HCT116 (cell line): ENCODE results near the gene GLT8D2. TPM values are rescaled to one million over a fixed set of nuclear protein-coding genes. Genes with fewer than 3 reads are reported as not detected.

ENCODE experiments used
- ATAC-seq: fragments of 200-7000 bp; cut with Tn5 transposase; 2 replicates; pipeline ENCODE4 v1.9.1; 2020; ENCODE audit warnings: mild to moderate bottlenecking, moderate library complexity
- BruUV-seq: library from RNA; stranded (reverse); fragments of 400-500 nt; replicated peaks from 2 replicates; lab custom pipeline; 2021; lab: Mats Ljungman, UMichigan
- CTCF ChIA-PET: fragments of 300-600 bp; sonication (Branson Sonifier 250); formaldehyde crosslinking; loops from one replicate; lab custom pipeline; 2021; ENCODE audit warnings: antibody characterized with exemption; lab: Charles Lee
- POLR2A ChIA-PET: fragments of 300-600, 350-600 bp; sonication (Branson Sonifier 250); formaldehyde crosslinking; loops from one replicate; lab custom pipeline; 2021; ENCODE audit warnings: antibody characterized with exemption; lab: Charles Lee
- RAD21 ChIA-PET, 2 experiments: fragments of 300-600 bp; sonication (Branson Sonifier 250); formaldehyde crosslinking; loops; one replicate each; lab custom pipeline; 2023; ENCODE audit warnings: low total read pairs in 2 of 2; ENCODE audit not compliant: uncharacterized antibody in 2 of 2, unreplicated experiment in 2 of 2, low non-redundant PET in 1 of 2; lab: Charles Lee
- DNase-seq: peaks from one replicate; pipeline ENCODE4 v3.0.0-alpha.2; 2010; ENCODE audit warnings: low read depth, low spot score
- H2AFZ ChIP-seq: fragments of 200-600 bp; shearing (Covaris generic), sonication (generic); 2 replicates; pipeline ENCODE4 v1.6.1; 2017; ENCODE audit warnings: low read depth, mixed run types, mixed read lengths, antibody characterized with exemption, low read length; ENCODE audit not compliant: poor library complexity, severe bottlenecking
- H3K27ac ChIP-seq: 2 replicates; pipeline ENCODE4 v1.5.1; 2012; ENCODE audit warnings: low read depth, low read length
- H3K27me3 ChIP-seq: fragments of 200-600 bp; sonication (generic); 2 replicates; pipeline ENCODE4 v1.6.1; 2016; ENCODE audit warnings: mixed run types, low read length, mixed read lengths; ENCODE audit not compliant: insufficient read depth
- H3K36me3 ChIP-seq, 2 experiments: fragments of 200-500 bp in 1 of 2; fragments of 200-600 bp in 1 of 2; sonication (Bioruptor generic) in 1 of 2; sonication (generic) in 1 of 2; 2 replicates each; pipeline versions ENCODE4 v1.5.1 to v1.6.1; 2014 to 2016; ENCODE audit warnings: low read length in 2 of 2, inconsistent platforms in 1 of 2, mixed read lengths in 1 of 2, mixed run types in 1 of 2; ENCODE audit not compliant: insufficient read depth in 2 of 2, control insufficient read depth in 1 of 2
- H3K4me1 ChIP-seq, 2 experiments: fragments of 200-600 bp in 1 of 2; sonication (generic) in 1 of 2; 2 replicates each; pipeline versions ENCODE4 v1.5.1 to v1.6.1; 2012 to 2017; ENCODE audit warnings: low read length in 2 of 2, inconsistent platforms in 1 of 2, mild to moderate bottlenecking in 1 of 2, mixed read lengths in 1 of 2, mixed run types in 1 of 2, moderate library complexity in 1 of 2; ENCODE audit not compliant: insufficient read depth in 2 of 2, control insufficient read depth in 1 of 2
- H3K4me2 ChIP-seq: fragments of 200-600 bp; sonication (generic); 2 replicates; pipeline ENCODE4 v1.6.1; 2017; ENCODE audit warnings: mixed run types, low read length, mixed read lengths
- H3K4me3 ChIP-seq, 2 experiments: fragments of 200-600 bp in 1 of 2; sonication (generic) in 1 of 2; replicated peaks in 1 of 2; 2 replicates each; pipeline ENCODE4 v1.5.1; 2011 to 2016; ENCODE audit warnings: low read length in 2 of 2, control low read depth in 1 of 2, low read depth in 1 of 2, mild to moderate bottlenecking in 1 of 2, mixed read lengths in 1 of 2, mixed run types in 1 of 2
- H3K79me2 ChIP-seq: fragments of 200-600 bp; sonication (generic); 2 replicates; pipeline ENCODE4 v1.6.1; 2017; ENCODE audit warnings: mild to moderate bottlenecking, mixed run types, low read length, moderate library complexity, mixed read lengths; ENCODE audit not compliant: insufficient read depth
- H3K9ac ChIP-seq: fragments of 200-600 bp; sonication (generic); 2 replicates; pipeline ENCODE4 v1.6.1; 2016; ENCODE audit warnings: low read length, mixed read lengths
- H3K9me2 ChIP-seq: fragments of 200-600 bp; sonication (generic), shearing (Covaris generic); 2 replicates; pipeline ENCODE4 v1.6.1; 2017; ENCODE audit warnings: mixed run types, mild to moderate bottlenecking, moderate library complexity; ENCODE audit not compliant: insufficient read depth
- H3K9me3 ChIP-seq, 2 experiments: fragments of 200-500 bp in 1 of 2; fragments of 200-600 bp in 1 of 2; sonication (Bioruptor generic) in 1 of 2; sonication (generic) in 1 of 2; 2 replicates each; pipeline ENCODE4 v1.6.1; 2014 to 2017; ENCODE audit warnings: low read length in 2 of 2, mixed read lengths in 2 of 2, inconsistent platforms in 1 of 2, low read depth in 1 of 2, mild to moderate bottlenecking in 1 of 2, mixed run types in 1 of 2, moderate library complexity in 1 of 2; ENCODE audit not compliant: control insufficient read depth in 1 of 2, insufficient read depth in 1 of 2
- H4K20me1 ChIP-seq: fragments of 200-600 bp; sonication (generic), shearing (Covaris generic); 2 replicates; pipeline ENCODE4 v1.6.1; 2017; ENCODE audit warnings: mixed run types, mild to moderate bottlenecking, moderate library complexity; ENCODE audit not compliant: insufficient read depth
- EGR1 ChIP-seq: IDR thresholded peaks from 2 replicates; pipeline ENCODE4 v1.6.1; 2012; ENCODE audit warnings: low read depth
- EZH2phosphoT487 ChIP-seq: fragments of 200-600 bp; IDR thresholded peaks from 2 replicates; pipeline ENCODE4 v1.6.1; 2018; ENCODE audit warnings: antibody characterized with exemption, borderline replicate concordance
- SIN3A ChIP-seq: IDR thresholded peaks from 2 replicates; pipeline ENCODE4 v1.6.1; 2012; ENCODE audit warnings: low read depth
- SRF ChIP-seq: IDR thresholded peaks from 2 replicates; pipeline ENCODE4 v1.6.1; 2012; ENCODE audit warnings: low read depth
- TCF7L2 ChIP-seq: IDR thresholded peaks from 2 replicates; pipeline ENCODE4 v1.7.0; 2011; ENCODE audit warnings: borderline replicate concordance, inconsistent platforms; ENCODE audit not compliant: insufficient read depth, insufficient read length; ENCODE audit errors: extremely low read depth
- YY1 ChIP-seq: IDR thresholded peaks from 2 replicates; pipeline ENCODE4 v1.6.1; 2011; ENCODE audit warnings: low read length, low read depth, moderate library complexity, mild to moderate bottlenecking; ENCODE audit not compliant: insufficient replicate concordance; ENCODE audit errors: extremely low read depth
- ZFX ChIP-seq: fragments of 450-650 bp; IDR thresholded peaks from 2 replicates; pipeline ENCODE4 v1.6.1; 2017
- intact Hi-C: fragments of 100-400 bp; cut with micrococcal nuclease; formaldehyde crosslinking; loops from 2 replicates; pipeline ENCODE4 v1.10.0; 2022
- total RNA-seq: library from RNA; stranded (reverse); gene quantifications from one replicate; pipeline ENCODE4 v1.2.1, GENCODE V29; 2021; ENCODE audit not compliant: unreplicated experiment
- TF ChIP-seq, protein P1 (sequence below): IDR thresholded peaks from 2 replicates; pipeline ENCODE4 v1.6.1; 2012; ENCODE audit warnings: low read depth

Gene GLT8D2
- total RNA-seq, 1 experiment from 2014 or later: 4.8 TPM

DNA sequence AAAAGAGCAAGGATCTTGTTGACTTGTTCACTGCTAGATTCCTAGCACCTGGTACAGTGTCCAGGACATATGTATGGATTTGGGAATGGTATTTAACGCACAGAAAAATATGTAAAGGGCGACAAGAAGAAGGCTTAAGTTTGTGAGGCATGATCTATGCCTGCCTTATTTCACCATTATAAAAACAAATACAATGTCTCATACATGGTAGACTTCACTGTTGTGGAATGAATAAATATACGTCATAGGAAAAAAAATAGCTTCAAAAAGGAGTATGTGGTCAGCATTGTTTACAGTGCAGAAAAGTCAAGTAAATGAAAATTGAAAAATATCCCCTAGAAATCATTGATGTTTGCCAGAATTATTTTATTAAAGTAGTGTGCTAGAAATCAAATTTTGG is 44.3 kb upstream of the GLT8D2 start:
- Histone ChIP-seq H3K9me3 (no peaks in the 10 kb centered on the region), H2AFZ (no peak overlapping the region), H3K9ac (no peak overlapping the region), H3K27me3 (no peaks in the 10 kb centered on the region), H3K4me2 (no peak overlapping the region), H3K36me3 (no peaks in the 10 kb centered on the region), H3K4me1 (no peaks in the 10 kb centered on the region), H3K79me2 (no peaks in the 10 kb centered on the region), H3K9me2 (no peaks in the 10 kb centered on the region), H3K27ac (no peak overlapping the region), H4K20me1 (no peaks in the 10 kb centered on the region), H3K4me3 (no peak overlapping the region)
- ATAC-seq: no peak
- DNase-seq: no peak
- TF ChIP-seq EGR1 (no peak), SRF (no peak), ZFX (no peak), SIN3A (no peak), YY1 (no peak), EZH2phosphoT487 (no peak), TCF7L2 (no peak)
- TF ChIP-seq, protein P1, sequence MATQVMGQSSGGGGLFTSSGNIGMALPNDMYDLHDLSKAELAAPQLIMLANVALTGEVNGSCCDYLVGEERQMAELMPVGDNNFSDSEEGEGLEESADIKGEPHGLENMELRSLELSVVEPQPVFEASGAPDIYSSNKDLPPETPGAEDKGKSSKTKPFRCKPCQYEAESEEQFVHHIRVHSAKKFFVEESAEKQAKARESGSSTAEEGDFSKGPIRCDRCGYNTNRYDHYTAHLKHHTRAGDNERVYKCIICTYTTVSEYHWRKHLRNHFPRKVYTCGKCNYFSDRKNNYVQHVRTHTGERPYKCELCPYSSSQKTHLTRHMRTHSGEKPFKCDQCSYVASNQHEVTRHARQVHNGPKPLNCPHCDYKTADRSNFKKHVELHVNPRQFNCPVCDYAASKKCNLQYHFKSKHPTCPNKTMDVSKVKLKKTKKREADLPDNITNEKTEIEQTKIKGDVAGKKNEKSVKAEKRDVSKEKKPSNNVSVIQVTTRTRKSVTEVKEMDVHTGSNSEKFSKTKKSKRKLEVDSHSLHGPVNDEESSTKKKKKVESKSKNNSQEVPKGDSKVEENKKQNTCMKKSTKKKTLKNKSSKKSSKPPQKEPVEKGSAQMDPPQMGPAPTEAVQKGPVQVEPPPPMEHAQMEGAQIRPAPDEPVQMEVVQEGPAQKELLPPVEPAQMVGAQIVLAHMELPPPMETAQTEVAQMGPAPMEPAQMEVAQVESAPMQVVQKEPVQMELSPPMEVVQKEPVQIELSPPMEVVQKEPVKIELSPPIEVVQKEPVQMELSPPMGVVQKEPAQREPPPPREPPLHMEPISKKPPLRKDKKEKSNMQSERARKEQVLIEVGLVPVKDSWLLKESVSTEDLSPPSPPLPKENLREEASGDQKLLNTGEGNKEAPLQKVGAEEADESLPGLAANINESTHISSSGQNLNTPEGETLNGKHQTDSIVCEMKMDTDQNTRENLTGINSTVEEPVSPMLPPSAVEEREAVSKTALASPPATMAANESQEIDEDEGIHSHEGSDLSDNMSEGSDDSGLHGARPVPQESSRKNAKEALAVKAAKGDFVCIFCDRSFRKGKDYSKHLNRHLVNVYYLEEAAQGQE: no peak
- BruUV-seq: no TSS peak
- RAD21 ChIA-PET: no interaction called here
- CTCF ChIA-PET: no interaction called here
- intact Hi-C loops: no loop called here
- POLR2A ChIA-PET: no interaction called here
